Rectal smooth muscle tissue (tissue), 1 donor: ENCODE data around the gene POMZP3.
"Not testable (repeated sequence)": the region's sequence is repeated elsewhere in the genome, so short reads cannot be mapped to it uniquely, and the experiment has no call there.

Experiments
- H3K27ac ChIP-seq: one replicate; pipeline ENCODE4 v1.7.0; 2013; ENCODE audit warnings: low read depth, low read length, inconsistent platforms
- H3K27me3 ChIP-seq: one replicate; pipeline ENCODE4 v1.7.0; 2013; ENCODE audit warnings: low read length; ENCODE audit not compliant: control insufficient read depth, insufficient read depth
- H3K36me3 ChIP-seq: one replicate; pipeline ENCODE4 v1.7.0; 2013; ENCODE audit warnings: low read length; ENCODE audit not compliant: control insufficient read depth, insufficient read depth
- H3K4me1 ChIP-seq: one replicate; pipeline ENCODE4 v1.7.0; 2013; ENCODE audit warnings: low read length; ENCODE audit not compliant: control insufficient read depth, insufficient read depth
- H3K4me3 ChIP-seq: one replicate; pipeline ENCODE4 v1.7.0; 2013; ENCODE audit warnings: low read length
- H3K9ac ChIP-seq: one replicate; pipeline ENCODE4 v1.7.0; 2013; ENCODE audit warnings: low read length

POMZP3 gene

DNA sequence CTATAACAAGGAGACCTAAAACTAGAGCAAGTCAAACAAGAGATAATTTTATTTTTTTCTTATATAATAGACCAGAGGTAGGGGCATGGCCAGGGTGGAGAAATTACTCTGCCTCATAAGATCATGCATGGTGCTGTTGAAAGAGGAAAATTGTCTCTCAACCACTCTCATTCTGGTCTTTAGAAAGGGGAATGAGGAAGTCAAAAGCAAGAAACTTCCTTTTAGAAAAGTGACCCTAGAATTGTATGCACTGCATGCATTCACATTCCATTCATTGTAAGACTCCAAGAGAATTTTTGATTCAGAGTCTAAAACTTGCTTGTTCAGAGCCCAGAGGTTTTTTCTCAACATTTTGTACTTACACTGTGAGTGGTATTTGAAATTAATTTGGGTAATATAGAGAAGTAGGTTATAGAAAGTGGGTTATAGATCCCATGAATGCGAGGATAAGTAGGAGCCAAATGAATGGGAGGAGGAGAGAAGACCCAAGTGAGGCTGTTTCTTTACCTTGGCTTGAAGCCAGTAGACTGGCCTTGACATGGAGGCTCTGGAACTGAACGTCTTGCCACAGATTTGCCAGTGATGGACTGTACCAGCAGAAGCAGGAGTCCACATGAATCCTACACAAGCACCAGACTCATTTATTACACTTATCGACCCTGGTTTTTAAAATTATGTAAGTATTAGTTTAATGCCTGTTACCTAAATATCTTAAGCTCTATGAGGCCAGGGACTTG, 51.0 kb downstream of the POMZP3 start:
- not testable (repeated sequence) for H3K9ac ChIP-seq, H3K27me3 ChIP-seq, H3K4me3 ChIP-seq, H3K27ac ChIP-seq, H3K4me1 ChIP-seq, H3K36me3 ChIP-seq

DNA sequence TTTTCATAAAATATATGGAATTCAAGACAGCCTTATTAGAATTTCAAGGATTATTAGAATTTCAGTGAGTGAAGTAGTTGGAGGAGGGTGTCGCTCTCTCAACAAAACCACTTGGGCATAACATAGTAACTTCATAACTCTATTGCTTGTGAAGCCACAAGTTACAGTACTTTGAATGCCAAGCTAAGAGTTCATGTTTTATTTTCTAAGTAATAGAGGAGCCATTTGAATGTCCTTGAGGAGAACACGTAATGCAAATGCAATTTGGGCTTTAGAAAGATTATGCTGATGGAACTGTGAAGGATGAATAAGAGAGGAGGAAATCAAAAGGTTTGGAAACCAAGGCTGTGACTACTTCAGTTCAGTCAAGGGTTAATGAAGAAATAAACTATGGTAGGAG, 51.6 kb downstream of the POMZP3 start:
- H3K4me3 ChIP-seq, H3K27me3 ChIP-seq, H3K36me3 ChIP-seq, H3K9ac ChIP-seq, H3K4me1 ChIP-seq, H3K27ac ChIP-seq: not testable (repeated sequence)

- not testable (repeated sequence) for H3K27me3 ChIP-seq, H3K27ac ChIP-seq
Observed at GRCh38 chr7:76572296-76572695, 54.8 kb downstream of the POMZP3 start.

DNA sequence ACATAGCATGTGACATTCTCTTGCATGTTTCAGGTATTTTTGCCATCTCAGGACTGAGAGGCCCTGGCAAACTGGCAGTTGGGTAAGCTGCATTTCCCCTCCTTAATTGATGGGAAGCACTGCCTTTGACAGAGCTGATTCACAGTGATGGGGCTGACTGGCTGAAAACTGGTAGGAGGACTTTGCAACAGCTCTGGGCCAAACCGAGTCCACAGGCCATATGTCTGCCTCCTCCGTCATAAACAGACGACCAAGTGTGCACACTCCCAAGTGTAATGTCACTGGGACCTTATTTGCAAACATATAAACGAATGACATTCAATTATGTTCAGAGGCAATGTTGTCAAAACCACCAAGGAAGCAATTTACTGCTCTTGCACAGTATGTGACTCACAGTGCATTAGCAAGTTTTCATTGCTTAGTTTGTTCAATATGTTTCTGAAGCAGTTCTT, 56.7 kb downstream of the POMZP3 start:
- H3K4me3 ChIP-seq, H3K9ac ChIP-seq, H3K4me1 ChIP-seq, H3K36me3 ChIP-seq, H3K27ac ChIP-seq, H3K27me3 ChIP-seq: not testable (repeated sequence)

More at GRCh38 chr7:76572296-76572695, 54.8 kb downstream of the POMZP3 start:
- H3K36me3 ChIP-seq, H3K9ac ChIP-seq, H3K4me3 ChIP-seq, H3K4me1 ChIP-seq: not testable (repeated sequence)

- H3K4me3 ChIP-seq, H3K36me3 ChIP-seq, H3K9ac ChIP-seq, H3K4me1 ChIP-seq, H3K27me3 ChIP-seq, H3K27ac ChIP-seq: not testable (repeated sequence)
Observed at GRCh38 chr7:76568742-76569141, 58.3 kb downstream of the POMZP3 start.

DNA sequence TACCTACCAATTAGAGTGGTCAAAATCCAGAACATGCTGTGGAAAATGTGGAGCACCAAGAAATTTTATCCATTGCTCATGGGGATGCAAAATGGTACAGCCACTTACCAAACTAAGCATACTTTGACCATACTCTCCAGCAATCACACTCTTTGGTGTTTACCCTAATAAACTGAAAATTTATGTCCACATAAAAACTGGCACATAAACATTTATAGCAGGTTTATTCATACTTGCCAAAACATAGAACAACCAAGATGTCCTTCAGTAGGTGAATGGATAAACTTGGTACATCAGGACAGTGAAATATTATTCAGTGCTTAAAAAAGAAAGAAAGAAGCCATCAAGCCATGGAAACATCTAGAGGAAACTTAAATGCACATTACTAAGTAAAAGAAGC, 59.3 kb downstream of the POMZP3 start:
- not testable (repeated sequence) for H3K36me3 ChIP-seq, H3K4me1 ChIP-seq, H3K4me3 ChIP-seq, H3K27me3 ChIP-seq, H3K27ac ChIP-seq, H3K9ac ChIP-seq

DNA sequence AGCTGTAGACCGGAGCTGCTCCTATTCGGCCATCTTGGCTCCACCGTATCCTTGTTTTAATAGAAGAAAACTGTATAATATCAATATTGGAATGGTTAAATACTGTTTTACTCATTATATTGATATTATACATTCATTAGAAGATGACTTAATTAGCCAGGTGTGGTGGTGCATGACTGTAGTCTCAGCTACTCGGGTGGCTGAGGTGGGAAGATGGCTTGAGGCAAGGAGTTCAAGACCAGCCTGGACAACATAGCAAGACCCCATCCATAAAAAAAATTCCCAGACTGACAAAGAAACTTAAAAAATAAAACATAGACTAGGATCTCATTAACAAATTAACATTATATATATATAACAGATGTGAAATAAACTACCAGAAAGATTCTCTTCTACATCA, 59.8 kb downstream of the POMZP3 start:
- H3K4me1 ChIP-seq, H3K27ac ChIP-seq, H3K36me3 ChIP-seq, H3K4me3 ChIP-seq, H3K9ac ChIP-seq, H3K27me3 ChIP-seq: not testable (repeated sequence)

DNA sequence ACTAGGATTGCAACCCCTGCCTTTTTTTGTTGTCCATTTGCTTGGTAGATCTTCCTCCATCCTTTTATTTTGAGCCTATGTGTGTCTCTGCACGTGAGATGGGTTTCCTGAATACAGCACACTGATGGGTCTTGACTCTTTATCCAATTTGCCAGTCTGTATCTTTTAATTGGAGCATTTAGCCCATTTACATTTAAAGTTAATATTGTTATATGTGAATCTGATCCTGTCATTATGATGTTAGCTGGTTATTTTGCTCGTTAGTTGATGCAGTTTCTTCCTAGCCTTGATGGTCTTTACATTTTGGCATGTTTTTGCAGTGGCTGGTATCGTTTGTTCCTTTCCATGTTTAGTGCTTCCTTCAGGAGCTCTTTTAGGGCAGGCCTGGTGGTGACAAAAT, 62.1 kb downstream of the POMZP3 start:
- H3K9ac ChIP-seq, H3K4me1 ChIP-seq, H3K27ac ChIP-seq, H3K36me3 ChIP-seq, H3K27me3 ChIP-seq, H3K4me3 ChIP-seq: not testable (repeated sequence)

- not testable (repeated sequence) for H3K27ac ChIP-seq, H3K4me1 ChIP-seq, H3K36me3 ChIP-seq, H3K27me3 ChIP-seq, H3K9ac ChIP-seq, H3K4me3 ChIP-seq
Observed at GRCh38 chr7:76561342-76561741, 65.7 kb downstream of the POMZP3 start.

GRCh38 chr7:76560157-76560556, 66.9 kb downstream of the POMZP3 start:
- not testable (repeated sequence) for H3K27ac ChIP-seq, H3K27me3 ChIP-seq, H3K4me3 ChIP-seq, H3K9ac ChIP-seq, H3K4me1 ChIP-seq, H3K36me3 ChIP-seq
